ENCODE results near the gene ZG16.

- TF ChIP-seq, protein P1, sequence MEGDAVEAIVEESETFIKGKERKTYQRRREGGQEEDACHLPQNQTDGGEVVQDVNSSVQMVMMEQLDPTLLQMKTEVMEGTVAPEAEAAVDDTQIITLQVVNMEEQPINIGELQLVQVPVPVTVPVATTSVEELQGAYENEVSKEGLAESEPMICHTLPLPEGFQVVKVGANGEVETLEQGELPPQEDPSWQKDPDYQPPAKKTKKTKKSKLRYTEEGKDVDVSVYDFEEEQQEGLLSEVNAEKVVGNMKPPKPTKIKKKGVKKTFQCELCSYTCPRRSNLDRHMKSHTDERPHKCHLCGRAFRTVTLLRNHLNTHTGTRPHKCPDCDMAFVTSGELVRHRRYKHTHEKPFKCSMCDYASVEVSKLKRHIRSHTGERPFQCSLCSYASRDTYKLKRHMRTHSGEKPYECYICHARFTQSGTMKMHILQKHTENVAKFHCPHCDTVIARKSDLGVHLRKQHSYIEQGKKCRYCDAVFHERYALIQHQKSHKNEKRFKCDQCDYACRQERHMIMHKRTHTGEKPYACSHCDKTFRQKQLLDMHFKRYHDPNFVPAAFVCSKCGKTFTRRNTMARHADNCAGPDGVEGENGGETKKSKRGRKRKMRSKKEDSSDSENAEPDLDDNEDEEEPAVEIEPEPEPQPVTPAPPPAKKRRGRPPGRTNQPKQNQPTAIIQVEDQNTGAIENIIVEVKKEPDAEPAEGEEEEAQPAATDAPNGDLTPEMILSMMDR (conservative IDR thresholded peaks at IDR 0.05; ENCODE audit: low read depth in 2 of 2): no peak
- no peak for TF ChIP-seq EZH2 (IDR thresholded peaks at IDR 0.05; ENCODE audit: low read depth, unreplicated experiment)
- no peak for TF ChIP-seq STAT1 (IDR thresholded peaks at IDR 0.05; ENCODE audit: unreplicated experiment)
- TF ChIP-seq CREB1 (CRISPR knock-in tag; IDR thresholded peaks at IDR 0.05; ENCODE audit: low read depth): no peak
- no peak for TF ChIP-seq REST (IDR thresholded peaks at IDR 0.05; ENCODE audit: unreplicated experiment)
- no peak for TF ChIP-seq POLR2AphosphoS5 (IDR thresholded peaks at IDR 0.05; ENCODE audit: low read depth)
- TF ChIP-seq EZH2phosphoT487 (IDR thresholded peaks at IDR 0.05; ENCODE audit: unreplicated experiment): no peak
- no peak for TF ChIP-seq JUNB (IDR thresholded peaks at IDR 0.05; ENCODE audit: unreplicated experiment)
- TF ChIP-seq NANOG (IDR thresholded peaks at IDR 0.05; ENCODE audit: borderline replicate concordance): no peak
- TF ChIP-seq ETS1 (IDR thresholded peaks at IDR 0.05): no peak
- TF ChIP-seq ZNF114 (CRISPR knock-in tag; IDR thresholded peaks at IDR 0.05): no peak
- TF ChIP-seq ZNF331 (CRISPR knock-in tag; IDR thresholded peaks at IDR 0.05; ENCODE audit: low read depth): no peak
Measured at GRCh38 chr16:29808219-29808900, 30.3 kb downstream of the ZG16 start.

Data from GM23338 (cell line).